ENCODE results near the gene KIF2B.
"Not testable (repeated sequence)": the region's sequence is repeated elsewhere in the genome, so short reads cannot be mapped to it uniquely, and the experiment has no call there.

Gene KIF2B, protein sequence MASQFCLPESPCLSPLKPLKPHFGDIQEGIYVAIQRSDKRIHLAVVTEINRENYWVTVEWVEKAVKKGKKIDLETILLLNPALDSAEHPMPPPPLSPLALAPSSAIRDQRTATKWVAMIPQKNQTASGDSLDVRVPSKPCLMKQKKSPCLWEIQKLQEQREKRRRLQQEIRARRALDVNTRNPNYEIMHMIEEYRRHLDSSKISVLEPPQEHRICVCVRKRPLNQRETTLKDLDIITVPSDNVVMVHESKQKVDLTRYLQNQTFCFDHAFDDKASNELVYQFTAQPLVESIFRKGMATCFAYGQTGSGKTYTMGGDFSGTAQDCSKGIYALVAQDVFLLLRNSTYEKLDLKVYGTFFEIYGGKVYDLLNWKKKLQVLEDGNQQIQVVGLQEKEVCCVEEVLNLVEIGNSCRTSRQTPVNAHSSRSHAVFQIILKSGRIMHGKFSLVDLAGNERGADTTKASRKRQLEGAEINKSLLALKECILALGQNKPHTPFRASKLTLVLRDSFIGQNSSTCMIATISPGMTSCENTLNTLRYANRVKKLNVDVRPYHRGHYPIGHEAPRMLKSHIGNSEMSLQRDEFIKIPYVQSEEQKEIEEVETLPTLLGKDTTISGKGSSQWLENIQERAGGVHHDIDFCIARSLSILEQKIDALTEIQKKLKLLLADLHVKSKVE

GRCh38 chr17:53822764-53823163, at the start of gene KIF2B:
KIF2B (plus strand) TSS chr17:53822927; CDS start chr17:53823034, 107 bp downstream.
- DNase-seq = no peak

DNA sequence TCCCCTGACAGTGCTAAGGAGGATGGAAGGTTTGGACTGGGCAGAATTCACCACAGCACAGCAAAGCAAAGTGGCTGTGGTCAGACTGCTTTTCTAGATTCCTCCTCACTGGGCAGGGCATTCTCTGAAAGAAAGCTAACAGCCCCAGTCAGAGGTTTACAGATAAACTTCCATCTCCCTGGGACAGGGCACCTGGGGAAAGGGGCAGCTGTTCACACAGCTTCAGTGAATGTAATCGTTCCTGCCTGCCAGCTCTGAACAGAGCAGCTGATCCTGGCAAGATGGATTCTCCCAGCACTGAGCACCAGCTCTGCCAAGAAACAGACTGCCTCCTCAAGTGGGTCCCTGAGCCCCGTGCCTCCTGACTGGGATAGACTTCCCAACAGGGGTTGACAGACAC, 42.4 kb upstream of the KIF2B start:
- DNase-seq = no peak

DNA sequence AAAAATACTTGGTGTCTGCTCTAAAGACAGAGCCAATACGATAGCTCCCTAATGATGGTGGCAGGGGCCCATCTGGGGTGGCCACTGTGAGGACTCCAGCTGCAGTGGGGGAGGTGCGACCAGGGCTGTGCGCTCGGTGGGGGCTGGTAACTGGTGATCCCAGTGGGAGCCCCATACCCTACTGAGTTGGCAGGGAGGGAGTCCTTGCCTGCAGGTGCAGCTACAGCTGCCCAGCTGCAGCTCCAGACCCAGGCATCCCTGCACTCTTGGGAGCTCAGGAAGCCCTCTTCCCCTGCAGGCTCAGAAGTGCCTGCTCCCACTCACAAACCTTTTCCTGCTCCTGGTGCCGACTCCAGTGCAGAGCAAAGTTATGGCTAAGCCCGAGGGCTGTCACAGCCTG, 31.2 kb upstream of the KIF2B start:
- no peak for DNase-seq

- DNase-seq = no peak
Observed at GRCh38 chr17:53792451-53792850, 30.3 kb upstream of the KIF2B start.

DNA sequence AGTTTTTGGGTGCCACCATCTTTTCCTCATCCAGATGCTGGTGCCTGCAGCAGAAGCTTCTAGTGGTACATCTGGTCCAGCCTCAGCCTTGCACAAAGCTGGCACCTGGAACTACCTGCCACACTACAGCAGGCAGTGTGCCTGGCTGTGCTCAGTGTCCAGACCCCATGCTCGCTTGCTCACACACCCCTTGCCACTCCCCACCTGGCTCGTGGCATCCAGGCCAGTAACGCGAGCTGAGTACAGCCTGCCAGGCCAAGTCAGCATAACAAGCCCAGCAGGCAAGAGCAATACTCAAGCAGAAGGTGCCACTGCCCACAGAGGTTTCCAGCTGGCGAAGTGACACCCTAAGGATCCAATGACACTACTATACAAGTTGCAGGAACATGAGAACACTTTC, 29.7 kb upstream of the KIF2B start:
- no peak for DNase-seq

DNA sequence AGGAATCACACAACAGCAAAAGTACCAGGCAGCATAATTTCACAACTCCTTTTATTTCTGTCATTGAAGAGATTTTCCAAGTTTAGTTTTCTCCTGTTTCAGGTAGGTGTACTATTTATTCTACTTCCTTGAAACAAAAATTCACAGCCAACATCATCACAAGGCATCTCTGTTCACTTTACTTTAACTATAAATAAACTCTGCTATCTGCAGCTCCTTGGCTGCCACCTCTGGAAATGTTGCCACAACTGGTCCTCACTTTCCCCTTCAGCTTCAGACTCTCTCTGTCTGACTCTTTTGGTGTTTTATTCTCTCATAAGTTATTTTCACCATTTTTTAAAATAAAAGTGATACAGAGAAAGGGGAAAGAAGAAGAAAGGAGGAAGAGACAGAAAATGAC, 27.9 kb upstream of the KIF2B start:
- no peak for DNase-seq

DNA sequence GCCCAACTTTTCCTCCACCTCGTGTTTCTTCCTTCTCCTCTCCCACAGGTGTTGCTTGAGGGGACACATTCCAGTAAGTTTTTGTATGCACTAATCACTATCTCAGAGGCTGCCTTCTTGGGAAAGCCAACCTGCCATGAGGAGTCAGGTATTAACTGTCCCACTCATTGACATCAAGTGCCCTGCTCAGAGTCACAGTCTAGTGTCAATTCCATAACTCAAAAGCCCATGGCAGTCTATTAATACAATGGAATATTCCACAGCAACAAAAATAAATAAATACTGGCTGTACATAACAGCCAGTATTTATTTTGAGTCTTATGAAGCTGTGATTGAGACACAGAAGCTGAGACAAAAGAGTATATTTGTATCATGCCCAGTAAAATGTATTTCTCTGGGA, 26.1 kb upstream of the KIF2B start:
- no peak for DNase-seq

GRCh38 chr17:53797501-53797900, 25.2 kb upstream of the KIF2B start:
- no peak for DNase-seq

DNA sequence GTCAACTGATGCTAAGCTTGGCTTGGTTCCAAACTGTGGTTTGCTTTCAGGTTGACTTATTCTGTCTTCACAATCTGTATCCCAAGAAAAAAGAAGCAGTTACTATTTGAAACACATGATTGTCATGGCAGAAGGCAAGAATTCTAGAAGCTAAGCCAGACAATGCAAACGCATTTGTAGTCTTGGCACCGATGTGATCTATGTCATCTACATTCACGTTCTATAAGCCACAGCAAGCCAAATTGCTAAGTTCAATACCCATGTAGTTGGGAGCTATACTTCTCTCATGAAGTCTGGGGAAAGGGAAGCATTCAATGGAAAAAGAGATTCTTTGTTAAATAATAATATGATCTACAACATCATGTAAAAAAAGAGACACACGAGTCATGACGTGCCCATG, 18.3 kb upstream of the KIF2B start:
- DNase-seq = no peak

DNA sequence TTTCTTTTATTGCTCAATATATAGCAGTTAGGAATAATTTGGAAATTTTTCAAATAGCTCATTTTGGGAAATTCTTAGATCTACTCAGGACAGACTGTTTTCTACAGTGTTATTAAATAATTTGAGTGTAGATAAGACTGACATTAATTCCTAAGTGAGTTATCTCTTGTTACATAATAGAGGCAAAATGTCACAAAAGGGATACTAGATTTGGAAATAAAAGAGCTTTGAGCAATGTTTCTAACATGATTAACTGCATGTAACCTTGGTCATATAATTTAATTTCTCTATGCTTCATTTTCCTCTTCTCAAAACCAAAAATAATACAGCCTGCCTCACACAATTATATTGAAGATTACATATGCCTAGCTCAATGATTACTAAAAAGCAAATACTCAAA, 16.3 kb upstream of the KIF2B start:
- no peak for DNase-seq

GRCh38 chr17:53807286-53807685, 15.4 kb upstream of the KIF2B start:
- no peak for DNase-seq

DNA sequence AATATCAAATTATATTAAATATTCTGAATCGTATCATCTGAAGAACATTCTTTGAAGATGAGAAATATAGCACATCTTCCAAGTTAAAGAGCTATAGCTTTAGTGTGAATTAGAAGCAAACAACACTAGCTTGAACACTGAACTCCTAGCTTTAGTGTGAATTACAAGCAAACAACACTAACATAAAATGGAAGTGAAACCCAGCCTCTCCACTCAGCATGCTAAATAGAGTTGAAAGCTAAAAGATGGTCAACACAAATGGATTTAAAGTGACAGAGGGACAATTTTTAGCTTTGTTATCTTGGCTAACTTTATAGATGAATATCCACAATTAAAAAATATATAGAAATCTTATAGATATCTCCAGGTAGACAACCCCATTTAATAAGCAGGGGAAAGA, 4.5 kb upstream of the KIF2B start:
- no peak for DNase-seq

DNA sequence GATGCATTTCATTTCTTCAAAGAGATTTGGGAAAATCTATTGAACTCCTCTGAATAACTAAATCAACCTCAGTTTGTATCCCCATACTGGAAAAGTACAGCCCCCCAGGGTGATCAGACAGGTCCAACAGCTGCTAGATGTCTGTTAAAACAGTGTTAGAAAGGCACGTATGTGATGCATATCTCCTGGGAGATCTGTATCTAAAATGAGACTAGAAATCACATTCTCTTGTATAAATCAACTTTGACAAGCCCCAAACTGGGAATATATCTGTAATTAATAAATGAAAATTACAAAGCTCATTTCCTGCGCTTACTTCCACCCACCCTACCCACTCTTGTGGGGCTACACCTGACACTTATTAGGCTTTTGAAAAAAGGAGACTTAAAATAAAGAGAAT, 3.8 kb upstream of the KIF2B start:
- DNase-seq = no peak

- no peak for DNase-seq
Observed at GRCh38 chr17:53819956-53820355, 2.8 kb upstream of the KIF2B start.

DNA sequence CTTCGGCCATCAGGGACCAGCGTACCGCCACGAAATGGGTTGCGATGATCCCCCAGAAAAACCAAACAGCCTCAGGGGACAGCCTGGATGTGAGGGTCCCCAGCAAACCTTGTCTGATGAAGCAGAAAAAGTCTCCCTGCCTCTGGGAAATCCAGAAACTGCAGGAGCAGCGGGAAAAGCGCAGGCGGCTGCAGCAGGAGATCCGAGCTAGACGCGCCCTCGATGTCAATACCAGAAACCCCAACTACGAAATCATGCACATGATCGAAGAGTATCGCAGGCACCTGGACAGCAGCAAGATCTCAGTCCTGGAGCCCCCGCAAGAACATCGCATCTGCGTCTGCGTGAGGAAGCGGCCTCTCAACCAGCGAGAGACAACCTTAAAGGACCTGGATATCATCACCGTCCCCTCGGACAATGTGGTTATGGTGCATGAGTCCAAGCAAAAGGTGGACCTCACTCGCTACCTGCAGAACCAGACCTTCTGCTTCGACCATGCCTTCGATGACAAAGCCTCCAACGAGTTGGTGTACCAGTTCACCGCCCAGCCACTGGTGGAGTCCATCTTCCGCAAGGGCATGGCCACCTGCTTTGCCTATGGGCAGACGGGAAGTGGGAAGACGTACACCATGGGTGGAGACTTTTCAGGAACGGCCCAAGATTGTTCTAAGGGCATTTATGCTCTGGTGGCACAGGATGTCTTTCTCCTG, 769 bp downstream of the KIF2B start:
- no peak for DNase-seq

- not testable (repeated sequence) for DNase-seq
Observed at GRCh38 chr17:53834771-53835170, 12.0 kb downstream of the KIF2B start.

DNA sequence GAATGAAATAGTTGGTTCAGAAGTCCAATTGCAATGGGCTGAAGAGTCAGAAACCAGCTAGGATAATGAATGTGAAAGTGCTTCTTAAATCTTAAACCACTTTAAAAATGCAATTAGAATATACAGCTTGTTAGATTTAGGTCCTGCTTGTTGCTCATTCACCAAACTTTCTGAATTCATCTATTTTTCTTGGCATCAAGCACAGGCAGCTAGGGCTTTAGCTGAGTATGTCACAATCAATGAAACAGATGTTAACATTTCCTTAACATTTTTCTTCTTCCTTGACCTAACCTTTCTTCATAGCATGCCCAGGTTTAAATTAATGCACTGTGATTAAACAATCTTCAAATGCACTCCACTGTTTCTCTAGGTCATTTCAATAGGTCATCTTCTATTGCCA, 14.4 kb downstream of the KIF2B start:
- no peak for DNase-seq

DNA sequence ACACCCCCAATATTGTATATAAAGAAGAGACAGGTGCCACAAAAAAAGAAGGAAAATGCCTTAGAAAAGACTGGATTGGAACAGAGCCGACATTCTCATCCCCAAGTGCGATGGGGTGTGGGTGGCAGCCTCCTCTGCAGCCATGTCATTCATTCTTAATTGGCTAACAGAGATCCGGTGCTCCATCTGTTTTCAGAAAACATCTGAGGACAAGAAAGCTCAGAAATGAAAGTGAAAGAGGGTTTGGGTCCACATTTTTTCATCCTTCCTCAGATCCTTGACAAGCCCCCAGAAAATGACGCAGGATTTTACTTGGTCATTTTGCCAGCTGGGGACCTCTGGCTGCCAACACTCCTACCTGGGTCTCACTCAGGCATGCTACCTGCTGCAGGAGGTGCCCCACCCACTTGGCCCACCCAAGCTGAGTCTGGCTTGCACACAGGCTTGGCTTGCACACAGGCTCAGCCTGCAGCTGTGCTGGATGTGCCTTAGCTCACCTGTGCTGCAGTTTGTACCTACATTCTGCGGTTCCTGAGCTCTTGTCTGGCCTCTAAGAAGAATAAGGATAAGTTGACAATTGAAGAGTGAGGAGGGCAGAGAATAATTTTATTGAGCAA, 21.9 kb downstream of the KIF2B start:
- no peak for DNase-seq

DNA sequence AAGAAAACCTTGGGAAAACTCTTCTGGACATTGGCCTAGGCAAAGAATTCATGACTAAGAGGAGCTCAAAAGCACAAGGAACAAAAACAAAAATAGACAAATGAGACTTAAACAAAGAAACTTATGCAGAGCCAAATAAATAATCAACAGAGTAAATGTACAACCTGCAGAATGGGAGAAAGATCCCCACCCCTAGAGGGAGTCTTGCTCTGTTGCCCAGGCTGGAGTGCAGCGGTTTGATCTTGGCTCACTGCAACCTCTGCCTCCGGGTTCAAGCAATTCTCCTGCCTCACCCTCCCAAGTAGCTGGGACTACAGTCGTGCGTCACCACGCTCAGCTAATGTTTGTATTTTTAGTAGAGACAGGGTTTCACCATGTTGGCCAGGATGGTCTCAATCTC, 48.4 kb downstream of the KIF2B start:
- not testable (repeated sequence) for DNase-seq

All from CD4-positive, alpha-beta T cell treated with Interleukin-6 for 4 hours (primary cell).